GM23338 (cell line): ENCODE measurements around the gene FRY. TPM values are rescaled to one million over a fixed set of nuclear protein-coding genes. Genes with fewer than 3 reads are reported as not detected.

Experiments
- ATAC-seq: fragments of 200-7000 bp; cut with Tn5 transposase; 3 replicates; pipeline ENCODE4 v1.9.1; 2020
- DNase-seq: peaks from one replicate; pipeline ENCODE4 v3.0.0-alpha.2; 2015; ENCODE audit warnings: low spot score
- H2AFZ ChIP-seq: fragments of 200-600 bp; sonication (generic); 2 replicates; pipeline ENCODE4 v1.8.0; 2016; ENCODE audit warnings: antibody characterized with exemption, mild to moderate bottlenecking, moderate library complexity
- H3F3A ChIP-seq: fragments of 200-600 bp; sonication (generic); replicated peaks from 2 replicates; pipeline ENCODE4 v1.8.0; 2017; ENCODE audit warnings: antibody characterized with exemption, mixed run types, low read depth
- H3K27ac ChIP-seq: fragments of 200-600 bp; sonication (generic); 2 replicates; pipeline ENCODE4 v1.6.1; 2016; ENCODE audit warnings: low read depth
- H3K27me3 ChIP-seq: fragments of 200-600 bp; sonication (generic); 2 replicates; pipeline ENCODE4 v1.8.0; 2016; ENCODE audit warnings: mild to moderate bottlenecking, mixed run types, moderate library complexity; ENCODE audit not compliant: insufficient read depth
- H3K36me3 ChIP-seq: fragments of 200-600 bp; sonication (generic); 2 replicates; pipeline ENCODE4 v1.8.0; 2016; ENCODE audit warnings: mild to moderate bottlenecking; ENCODE audit not compliant: insufficient read depth
- H3K4me1 ChIP-seq: fragments of 200-600 bp; sonication (generic); 2 replicates; pipeline ENCODE4 v1.8.0; 2016; ENCODE audit warnings: mild to moderate bottlenecking, moderate library complexity; ENCODE audit not compliant: insufficient read depth
- H3K4me2 ChIP-seq: fragments of 200-600 bp; sonication (generic); 2 replicates; pipeline ENCODE4 v1.7.1; 2017; ENCODE audit warnings: mixed run types
- H3K4me3 ChIP-seq: fragments of 200-600 bp; sonication (generic); 2 replicates; pipeline ENCODE4 v1.6.1; 2016; ENCODE audit warnings: mixed run types
- H3K79me2 ChIP-seq: fragments of 200-600 bp; sonication (generic); replicated peaks from 2 replicates; pipeline ENCODE4 v1.8.0; 2017; ENCODE audit warnings: mild to moderate bottlenecking; ENCODE audit not compliant: insufficient read depth
- H3K9me2 ChIP-seq: fragments of 200-600 bp; sonication (generic); 2 replicates; pipeline ENCODE4 v1.8.0; 2017; ENCODE audit not compliant: insufficient read depth
- H4K20me1 ChIP-seq: fragments of 200-600 bp; sonication (generic); replicated peaks from 2 replicates; pipeline ENCODE4 v1.8.0; 2017; ENCODE audit warnings: mild to moderate bottlenecking; ENCODE audit not compliant: insufficient read depth
- H3K27ac Mint-ChIP-seq: 2 replicates; pipeline ENCODE4 v1.8.0; 2020; ENCODE audit warnings: inconsistent platforms, mild to moderate bottlenecking, moderate library complexity, mixed read lengths
- H3K27me3 Mint-ChIP-seq: 3 replicates; pipeline ENCODE4 v1.8.0; 2022; ENCODE audit warnings: low read depth, mild to moderate bottlenecking, moderate library complexity, mixed read lengths, inconsistent platforms; ENCODE audit not compliant: insufficient read depth, poor library complexity
- H3K36me3 Mint-ChIP-seq: 3 replicates; pipeline ENCODE4 v1.8.0; 2021; ENCODE audit warnings: low read depth, mild to moderate bottlenecking, inconsistent platforms, moderate library complexity, mixed read lengths
- H3K4me1 Mint-ChIP-seq: 3 replicates; pipeline ENCODE4 v1.8.0; 2020; ENCODE audit warnings: mild to moderate bottlenecking, inconsistent platforms, mixed read lengths
- H3K4me3 Mint-ChIP-seq: 3 replicates; pipeline ENCODE4 v1.8.0; 2021; ENCODE audit warnings: moderate library complexity, mild to moderate bottlenecking, inconsistent platforms, mixed read lengths
- H3K9me3 Mint-ChIP-seq: 3 replicates; pipeline ENCODE4 v1.8.0; 2020; ENCODE audit warnings: moderate library complexity, mild to moderate bottlenecking, inconsistent platforms, mixed read lengths
- CTCF ChIP-seq, 2 experiments: fragments of 200-600 bp in 1 of 2; sonication (generic) in 1 of 2; conservative IDR thresholded peaks; 2 replicates each; pipeline versions ENCODE4 v1.5.1 to v1.6.1; 2016 to 2017; ENCODE audit warnings: antibody characterized with exemption in 2 of 2, low read depth in 2 of 2, mild to moderate bottlenecking in 2 of 2, moderate library complexity in 1 of 2
- ETS1 ChIP-seq: IDR thresholded peaks from 2 replicates; pipeline ENCODE4 v1.6.1; 2016; ENCODE audit warnings: antibody characterized with exemption
- EZH2phosphoT487 ChIP-seq: fragments of 200-600 bp; sonication (generic); IDR thresholded peaks from one replicate; pipeline ENCODE4 v1.8.1; 2018; ENCODE audit warnings: antibody characterized with exemption; ENCODE audit not compliant: unreplicated experiment
- JUNB ChIP-seq: IDR thresholded peaks from one replicate; pipeline ENCODE4 v1.6.1; 2016; ENCODE audit warnings: antibody characterized with exemption; ENCODE audit not compliant: unreplicated experiment
- NANOG ChIP-seq: IDR thresholded peaks from 2 replicates; pipeline ENCODE4 v1.6.1; 2016; ENCODE audit warnings: antibody characterized with exemption, borderline replicate concordance
- POLR2AphosphoS5 ChIP-seq: IDR thresholded peaks from 2 replicates; pipeline ENCODE4 v1.6.1; 2016; ENCODE audit warnings: antibody characterized with exemption, low read depth
- STAT1 ChIP-seq: IDR thresholded peaks from one replicate; pipeline ENCODE4 v1.6.1; 2016; ENCODE audit warnings: antibody characterized with exemption; ENCODE audit not compliant: unreplicated experiment
- ZNF114 ChIP-seq: fragments of 250-450 bp; sonication (Bioruptor Pico); IDR thresholded peaks from 2 replicates; pipeline ENCODE4 v1.5.0; 2020; ENCODE audit warnings: mild to moderate bottlenecking, moderate library complexity
- ZNF331 ChIP-seq: fragments of 250-450 bp; sonication (Bioruptor Pico); IDR thresholded peaks from 2 replicates; pipeline ENCODE4 v1.5.0; 2020; ENCODE audit warnings: low read depth, mild to moderate bottlenecking, moderate library complexity
- ZNF462 ChIP-seq: fragments of 250-450 bp; sonication (Bioruptor Pico); IDR thresholded peaks from 2 replicates; pipeline ENCODE4 v1.5.0; 2020; ENCODE audit warnings: mild to moderate bottlenecking, moderate library complexity
- polyA plus RNA-seq: library from polyadenylated mRNA; unstranded; fragments of >200 nt; fragmentation: Nextera tagmentation; extraction: Ambion mirVana; gene quantifications from 2 replicates; pipeline ENCODE4 v1.2.1, GENCODE V29; 2016
- total RNA-seq: library from RNA; depleted of rRNA; stranded (reverse); fragments of >200 nt; shearing (Covaris generic); gene quantifications from 2 replicates; pipeline ENCODE4 v1.2.3, GENCODE V29; 2014

The FRY gene
- total and polyA plus RNA-seq, 2 experiments from 2014 or later = 2.4 to 10.1 TPM

GRCh38 chr13:32170841-32171240 is 139.3 kb downstream of the FRY start:
- H3K27me3 ChIP-seq = no peaks in the 10 kb centered on the region
- H3K4me2 ChIP-seq = no peak overlapping the region
- ATAC-seq = no peak
- H3K36me3 ChIP-seq = no peaks in the 10 kb centered on the region
- TF ChIP-seq ZNF114 (no peak), ZNF462 (no peak), ZNF331 (no peak), JUNB (no peak), STAT1 (no peak), CTCF (conservative IDR thresholded peaks at IDR 0.05; ENCODE audit: low read depth in 2 of 2) (no peak), EZH2phosphoT487 (no peak), POLR2AphosphoS5 (no peak), ETS1 (no peak), NANOG (no peak)
- no peaks in the 10 kb centered on the region for H4K20me1 ChIP-seq
- H3K4me3 Mint-ChIP-seq = no peak overlapping the region
- H3K27ac Mint-ChIP-seq = no peak overlapping the region
- no peaks in the 10 kb centered on the region for H3K79me2 ChIP-seq
- H3K27me3 Mint-ChIP-seq = peaks cover 1% of the 10 kb centered on the region
- no peaks in the 10 kb centered on the region for H3K4me1 Mint-ChIP-seq
- DNase-seq = no peak
- no peak overlapping the region for H3K27ac ChIP-seq
- no peaks in the 10 kb centered on the region for H3K4me1 ChIP-seq
- no peak overlapping the region for H2AFZ ChIP-seq
- H3F3A ChIP-seq = no peaks in the 10 kb centered on the region
- H3K4me3 ChIP-seq = no peak overlapping the region
- no peaks in the 10 kb centered on the region for H3K9me2 ChIP-seq
- no peaks in the 10 kb centered on the region for H3K9me3 Mint-ChIP-seq
- no peaks in the 10 kb centered on the region for H3K36me3 Mint-ChIP-seq
